Eye (tissue), 1 donor: ENCODE data around the gene RET.

Experiments used
- DNase-seq: peaks from one replicate; pipeline ENCODE4 v3.0.0-alpha.2; 2015

RET gene

GRCh38 chr10:43076876-43077420 is at the start of gene RET:
RET (plus strand) TSS chr10:43077069; CDS start chr10:43077259, 190 bp downstream.
- DNase-seq: peak; percentile 68

DNA sequence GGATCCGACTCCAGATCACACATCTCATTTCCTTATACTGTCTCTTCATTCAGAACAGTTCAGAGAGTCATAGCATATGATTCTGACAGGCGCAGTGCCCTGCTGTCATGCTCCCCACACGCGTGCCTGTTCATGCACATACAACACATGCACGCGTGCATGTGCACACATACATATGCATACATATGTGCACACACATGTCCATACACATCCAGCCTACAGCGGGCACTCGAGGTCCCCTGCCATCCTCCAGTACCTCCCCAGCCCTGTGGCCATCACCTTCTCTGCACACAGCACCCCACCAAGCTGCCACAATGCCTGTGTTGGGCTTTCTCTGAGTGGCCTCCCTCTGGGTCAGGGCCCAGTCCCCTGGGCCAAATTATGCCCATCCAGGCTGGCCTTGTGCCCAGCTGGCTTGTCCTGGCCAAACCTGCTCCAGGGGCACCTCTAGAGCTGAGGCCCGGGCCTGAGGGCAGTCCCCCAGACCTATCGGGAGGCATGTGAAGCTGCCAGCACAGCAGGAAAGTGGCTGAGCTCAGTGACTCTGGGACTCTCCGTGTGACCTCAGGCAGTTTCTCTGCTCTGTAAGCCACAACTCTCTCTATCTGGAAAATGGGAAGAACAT is 49.4 kb upstream of the RET start:
- no peak for DNase-seq

GRCh38 chr10:43028143-43028542 is 48.7 kb upstream of the RET start:
- DNase-seq: no peak

DNA sequence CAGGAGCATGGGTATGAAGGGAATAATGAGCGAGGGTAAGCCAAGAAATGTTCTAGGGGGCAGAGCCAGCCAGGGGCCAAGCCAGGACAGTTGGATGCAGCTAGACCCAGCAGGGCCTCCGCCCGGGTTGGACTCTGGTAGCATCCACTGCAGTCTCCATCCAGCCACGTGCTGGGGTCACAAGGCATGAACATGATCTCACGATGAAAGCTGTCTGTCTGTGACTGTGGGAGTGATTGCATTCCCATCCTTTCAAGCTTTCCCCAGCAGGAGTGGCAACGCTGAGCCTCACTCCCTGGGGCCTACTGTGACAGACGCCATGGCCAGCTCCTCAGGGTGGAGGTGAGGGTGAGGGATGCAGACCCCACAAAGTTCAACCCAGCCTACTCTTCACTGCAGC is 47.8 kb upstream of the RET start:
- DNase-seq: no peak

DNA sequence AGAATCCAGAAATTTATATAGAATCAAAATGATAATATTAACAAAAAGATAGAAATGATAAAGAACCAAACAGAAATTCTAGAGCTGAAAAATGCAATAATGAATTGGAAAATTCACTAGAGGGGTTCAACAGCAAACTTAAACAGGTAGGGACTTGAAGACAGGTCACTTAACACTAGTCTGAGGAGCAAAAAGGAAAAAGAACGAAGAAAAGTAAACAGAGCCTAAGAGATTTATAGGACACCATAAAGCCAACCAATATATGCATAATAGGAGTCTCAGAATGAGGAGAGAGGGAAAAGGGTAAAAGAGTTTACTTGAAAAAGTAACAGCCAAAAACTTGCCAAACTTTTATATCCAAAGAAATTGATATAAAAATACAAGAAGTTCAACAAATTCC is 44.3 kb upstream of the RET start:
- DNase-seq: no peak

GRCh38 chr10:43035800-43036199 is 41.1 kb upstream of the RET start:
- DNase-seq: no peak

DNA sequence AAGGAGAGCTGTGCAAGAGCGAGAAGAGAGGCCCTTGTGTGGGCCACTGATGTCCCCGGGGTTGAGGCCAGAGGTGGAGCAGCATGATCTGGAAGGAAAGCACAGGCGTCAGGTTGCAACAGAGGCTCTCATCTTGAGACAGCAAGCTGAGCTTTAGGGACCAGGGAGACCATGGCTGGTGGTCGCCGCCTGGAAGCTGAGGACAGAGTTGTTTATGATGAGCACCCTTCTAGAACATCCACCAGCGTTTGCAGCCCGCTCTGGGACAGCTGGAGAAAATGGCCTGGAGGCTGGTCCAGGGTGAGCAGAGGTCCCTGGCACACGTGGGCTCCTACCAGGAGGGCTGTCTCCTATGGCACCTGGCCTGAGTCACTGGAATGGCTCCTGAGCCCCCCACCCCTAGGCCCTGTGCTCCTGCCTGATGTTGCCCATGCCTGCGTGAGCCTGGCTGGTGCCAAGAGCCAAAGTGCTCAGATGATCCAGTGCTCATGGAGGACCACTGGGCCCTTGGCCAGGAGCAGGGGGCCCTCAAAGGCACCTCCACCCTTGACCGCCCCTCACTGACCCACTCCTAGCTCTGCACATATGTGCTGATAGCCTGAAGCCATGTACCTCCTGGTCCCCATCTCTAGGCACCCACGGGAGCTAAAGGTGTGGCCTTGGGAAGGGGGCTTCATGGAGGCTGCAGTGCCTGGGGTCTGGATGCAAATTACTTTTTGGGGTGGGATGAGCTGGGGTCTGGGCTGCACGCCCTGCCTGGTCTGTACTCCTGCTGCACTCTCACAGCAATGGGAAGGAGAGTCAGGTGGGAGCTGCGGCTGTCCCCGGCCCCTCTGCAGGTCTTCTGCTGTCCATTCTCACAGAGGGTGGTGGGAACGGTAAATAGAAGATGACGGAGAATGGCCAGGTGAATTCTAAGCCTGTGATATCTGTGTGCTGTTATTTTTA is 40.1 kb upstream of the RET start:
- no peak for DNase-seq

DNA sequence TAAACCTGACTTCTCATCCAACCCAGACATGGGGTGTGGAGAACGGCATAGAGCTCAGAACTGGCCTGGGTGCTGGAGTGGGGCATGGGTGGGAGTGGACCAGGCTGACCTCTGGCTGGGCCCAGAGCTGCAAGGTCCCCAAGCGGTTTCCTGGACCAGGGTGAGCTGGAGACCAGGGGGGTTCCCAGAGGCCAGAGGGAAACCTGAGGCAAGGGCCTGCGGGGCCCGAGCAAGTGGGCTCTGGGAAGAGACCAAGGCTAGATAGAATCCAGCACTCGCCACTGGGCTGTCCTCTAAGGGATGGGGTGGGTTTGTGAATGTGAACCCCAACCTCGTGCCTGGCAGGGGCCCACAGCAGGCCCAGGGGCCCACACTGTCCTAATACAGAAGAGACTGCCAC is 39.4 kb upstream of the RET start:
- DNase-seq: no peak

GRCh38 chr10:43037942-43038782 is 38.7 kb upstream of the RET start:
- DNase-seq: no peak

GRCh38 chr10:43038783-43039623 is 37.9 kb upstream of the RET start:
- no peak for DNase-seq

- no peak for DNase-seq
Observed at GRCh38 chr10:43039624-43040481, 37.0 kb upstream of the RET start.

DNA sequence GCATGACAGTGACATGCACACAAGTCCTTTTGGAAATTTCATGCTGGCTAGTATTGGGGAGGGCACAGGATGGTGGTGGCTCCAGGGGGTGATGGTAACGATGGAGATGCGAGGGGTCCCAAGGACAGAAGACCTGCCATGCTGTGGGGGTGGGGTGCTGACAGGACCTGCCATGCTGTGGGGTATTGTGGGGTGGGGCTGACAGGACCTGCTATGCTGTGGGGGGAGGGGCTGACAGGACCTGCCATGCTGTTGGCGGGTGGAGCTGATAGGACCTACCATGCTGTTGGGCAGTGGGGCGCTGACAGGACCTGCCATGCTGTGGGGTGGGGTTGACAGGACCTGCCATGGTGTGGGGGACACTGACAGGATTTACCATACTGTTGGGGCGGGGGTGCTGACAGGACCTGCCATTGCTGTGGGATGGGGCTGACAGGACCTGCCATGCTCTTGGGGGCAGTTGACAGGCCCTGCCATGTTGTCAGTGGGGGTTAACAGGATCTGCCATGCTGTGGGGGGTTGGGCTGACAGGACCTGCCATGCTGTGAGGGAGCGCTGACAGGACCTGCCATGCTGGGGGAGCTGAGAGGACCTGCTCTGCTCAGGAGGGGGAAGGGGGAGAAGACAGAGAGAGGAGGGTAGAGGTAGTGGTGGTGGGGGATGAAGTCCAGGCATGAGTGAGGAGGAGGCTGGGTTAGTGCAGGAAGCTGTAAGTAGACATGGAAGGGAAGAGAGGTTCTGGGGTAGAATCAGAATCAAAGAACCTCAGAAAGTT is 36.2 kb upstream of the RET start:
- no peak for DNase-seq

- no peak for DNase-seq
Observed at GRCh38 chr10:43041422-43042342, 35.2 kb upstream of the RET start.

- DNase-seq: no peak
Observed at GRCh38 chr10:43042503-43043341, 34.1 kb upstream of the RET start.

DNA sequence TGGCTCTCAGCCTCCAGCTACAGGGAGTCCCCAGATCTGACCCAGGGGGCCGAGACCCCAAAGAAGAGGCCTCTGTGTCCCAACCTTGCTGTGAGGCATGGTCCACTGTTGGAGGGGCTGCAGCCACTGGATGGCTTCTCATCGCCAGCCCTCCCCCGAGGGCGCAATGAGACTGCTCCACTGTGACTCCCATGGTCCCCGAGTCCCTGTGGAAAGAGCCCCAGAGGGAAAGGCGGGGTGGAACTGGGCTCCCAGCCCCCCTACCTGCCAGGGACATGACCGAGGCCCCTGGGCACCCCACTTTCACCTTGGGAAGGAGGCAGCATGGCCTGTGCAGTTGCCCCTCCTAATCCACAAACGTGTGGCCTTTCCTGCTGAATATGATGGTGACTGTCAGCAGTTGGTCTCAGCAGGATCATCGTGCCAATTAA is 33.5 kb upstream of the RET start:
- DNase-seq: no peak

DNA sequence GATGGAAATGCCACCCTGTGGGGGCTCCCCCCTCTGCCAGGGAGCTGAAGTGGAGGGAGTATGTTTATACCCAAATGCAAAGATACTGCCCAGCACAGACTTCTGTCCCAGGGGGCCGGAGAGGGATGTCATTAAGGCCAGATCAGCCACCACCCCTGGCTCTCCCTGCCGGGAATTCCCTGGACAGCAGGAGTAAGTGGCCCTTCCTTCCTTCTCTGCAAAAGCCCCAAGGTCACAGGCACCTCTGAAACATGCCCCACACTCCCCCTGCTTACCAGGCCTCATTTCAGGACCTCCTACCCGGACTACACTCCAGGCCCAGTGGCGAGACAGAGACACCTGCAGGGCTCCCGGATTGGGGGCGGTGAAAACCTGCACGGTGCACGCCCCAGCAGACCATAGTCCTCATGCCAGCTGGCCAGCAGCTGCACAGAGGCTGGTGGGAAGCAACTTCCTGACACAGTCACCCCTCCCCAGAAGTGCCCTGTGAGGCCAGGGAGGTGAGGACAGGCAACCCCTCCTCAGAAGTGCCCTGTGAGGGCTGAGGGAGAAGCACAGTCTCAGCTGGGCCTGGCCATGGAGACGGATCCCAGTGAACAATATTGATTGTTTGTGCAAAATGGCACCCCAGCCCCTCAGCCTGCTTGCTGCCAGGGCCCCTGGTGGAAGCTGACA is 33.0 kb upstream of the RET start:
- DNase-seq: peak; percentile 29

- DNase-seq: no peak
Observed at GRCh38 chr10:43044448-43044921, 32.4 kb upstream of the RET start.
